HG03108 (cell line): ENCODE data around the gene RYR2.
"Not testable (repeated sequence)": the region's sequence is repeated elsewhere in the genome, so short reads cannot be mapped to it uniquely, and the experiment has no call there.

ENCODE experiments used
- ATAC-seq: cut with Tn5 transposase; IDR thresholded peaks from one replicate; pipeline ENCODE4 v1.9.1; 2021; ENCODE audit warnings: moderate library complexity; ENCODE audit not compliant: unreplicated experiment

The RYR2 gene

GRCh38 chr1:237247442-237247841, 205.5 kb downstream of the RYR2 start:
- ATAC-seq = no peak

- ATAC-seq = no peak
Measured at GRCh38 chr1:237249120-237249519, 207.1 kb downstream of the RYR2 start.

- no peak for ATAC-seq
Measured at GRCh38 chr1:237250055-237250454, 208.1 kb downstream of the RYR2 start.

GRCh38 chr1:237255071-237255470, 213.1 kb downstream of the RYR2 start:
- no peak for ATAC-seq

- ATAC-seq = no peak
Measured at GRCh38 chr1:237258871-237259270, 216.9 kb downstream of the RYR2 start.

- ATAC-seq = no peak
Measured at GRCh38 chr1:237261198-237261597, 219.2 kb downstream of the RYR2 start.

- ATAC-seq = no peak
Measured at GRCh38 chr1:237267743-237268142, 225.8 kb downstream of the RYR2 start.

GRCh38 chr1:237269938-237270337, 228.0 kb downstream of the RYR2 start:
- ATAC-seq = no peak

- no peak for ATAC-seq
Measured at GRCh38 chr1:237270353-237270752, 228.4 kb downstream of the RYR2 start.

GRCh38 chr1:237277994-237278393, 236.0 kb downstream of the RYR2 start:
- ATAC-seq = not testable (repeated sequence)

- no peak for ATAC-seq
Measured at GRCh38 chr1:237279629-237280028, 237.6 kb downstream of the RYR2 start.

- ATAC-seq = no peak
Measured at GRCh38 chr1:237281481-237281880, 239.5 kb downstream of the RYR2 start.

GRCh38 chr1:237282208-237282783, 240.3 kb downstream of the RYR2 start:
- ATAC-seq = no peak

GRCh38 chr1:237287876-237288521, 246.0 kb downstream of the RYR2 start:
- ATAC-seq = no peak

GRCh38 chr1:237293804-237294203, 251.8 kb downstream of the RYR2 start:
- no peak for ATAC-seq

- ATAC-seq = no peak
Measured at GRCh38 chr1:237296861-237297260, 254.9 kb downstream of the RYR2 start.

- no peak for ATAC-seq
Measured at GRCh38 chr1:237300642-237301041, 258.7 kb downstream of the RYR2 start.

- no peak for ATAC-seq
Measured at GRCh38 chr1:237303929-237304328, 261.9 kb downstream of the RYR2 start.

- ATAC-seq = no peak
Measured at GRCh38 chr1:237306726-237307125, 264.7 kb downstream of the RYR2 start.

GRCh38 chr1:237309595-237310118, 267.7 kb downstream of the RYR2 start:
- ATAC-seq = no peak

GRCh38 chr1:237316352-237316751, 274.4 kb downstream of the RYR2 start:
- no peak for ATAC-seq

GRCh38 chr1:237318748-237319147, 276.8 kb downstream of the RYR2 start:
- no peak for ATAC-seq

GRCh38 chr1:237320890-237321289, 278.9 kb downstream of the RYR2 start:
- no peak for ATAC-seq
